PC-3 (cell line): ENCODE data around the gene DAND5. TPM values are rescaled to one million over a fixed set of nuclear protein-coding genes. Genes with fewer than 3 reads are reported as not detected.

ENCODE experiments used
- ATAC-seq: fragments of 200-7000 bp; cut with Tn5 transposase; 2 replicates; pipeline ENCODE4 v1.9.1; 2020; ENCODE audit warnings: mild to moderate bottlenecking, moderate library complexity
- BruUV-seq: library from RNA; stranded (reverse); fragments of 400-500 nt; replicated peaks from 2 replicates; lab custom pipeline; 2021; lab: Mats Ljungman, UMichigan
- CTCF ChIA-PET: fragments of 300-600 bp; sonication (Branson Sonifier 250); formaldehyde crosslinking; loops from one replicate; lab custom pipeline; 2022; ENCODE audit warnings: antibody characterized with exemption; lab: Charles Lee
- POLR2A ChIA-PET: fragments of 300-600 bp; sonication (Branson Sonifier 250); formaldehyde crosslinking; loops from one replicate; lab custom pipeline; 2022; ENCODE audit warnings: antibody characterized with exemption; ENCODE audit not compliant: unreplicated experiment; lab: Charles Lee
- DNase-seq: peaks from one replicate; pipeline ENCODE4 v3.0.0-alpha.2; 2015
- H2AFZ ChIP-seq: fragments of 300-600 bp; sonication (generic); 2 replicates; pipeline ENCODE4 v1.6.0; 2016; ENCODE audit warnings: antibody characterized with exemption, low read length
- H3F3A ChIP-seq: fragments of 300-600 bp; sonication (generic); one replicate; pipeline ENCODE4 v1.6.0; 2017; ENCODE audit warnings: antibody characterized with exemption, low read length, control low read depth, mild to moderate bottlenecking; ENCODE audit not compliant: unreplicated experiment
- H3K27ac ChIP-seq: fragments of 300-600 bp; sonication (generic); 2 replicates; pipeline ENCODE4 v1.5.1; 2016; ENCODE audit warnings: mild to moderate bottlenecking, low read length
- H3K27me3 ChIP-seq: fragments of 300-600 bp; sonication (generic); 2 replicates; pipeline ENCODE4 v1.6.1; 2016; ENCODE audit warnings: low read length, mixed read lengths
- H3K36me3 ChIP-seq: fragments of 300-600 bp; sonication (generic); 2 replicates; pipeline ENCODE4 v1.6.1; 2016; ENCODE audit warnings: low read depth, mixed run types, low read length, mixed read lengths
- H3K4me1 ChIP-seq: fragments of 300-600 bp; sonication (generic); 2 replicates; pipeline ENCODE4 v1.5.1; 2016; ENCODE audit warnings: low read length; ENCODE audit not compliant: insufficient read depth
- H3K4me2 ChIP-seq: fragments of 300-600 bp; sonication (generic); 2 replicates; pipeline ENCODE4 v1.6.0; 2016; ENCODE audit warnings: low read length
- H3K4me3 ChIP-seq: fragments of 300-600 bp; sonication (generic); 2 replicates; pipeline ENCODE4 v1.5.1; 2016; ENCODE audit warnings: mild to moderate bottlenecking, low read length, mixed read lengths
- H3K79me2 ChIP-seq: fragments of 300-600 bp; sonication (generic); 2 replicates; pipeline ENCODE4 v1.6.1; 2017; ENCODE audit warnings: low read length, mixed read lengths
- H3K9ac ChIP-seq: fragments of 300-600 bp; sonication (generic); 2 replicates; pipeline ENCODE4 v1.6.0; 2016; ENCODE audit warnings: mild to moderate bottlenecking, low read length
- H3K9me2 ChIP-seq: fragments of 300-600 bp; sonication (generic); replicated peaks from 2 replicates; pipeline ENCODE4 v1.6.1; 2016; ENCODE audit warnings: mixed run types, low read length, mixed read lengths
- H3K9me3 ChIP-seq: fragments of 300-600 bp; sonication (generic); 2 replicates; pipeline ENCODE4 v1.6.1; 2016; ENCODE audit warnings: low read length, mixed read lengths
- H4K20me1 ChIP-seq: fragments of 300-600 bp; sonication (generic); 2 replicates; pipeline ENCODE4 v1.6.1; 2016; ENCODE audit warnings: low read length, mixed read lengths
- EZH2 ChIP-seq: fragments of 300-600 bp; sonication (generic); IDR thresholded peaks from one replicate; pipeline ENCODE4 v1.6.1; 2017; ENCODE audit warnings: antibody characterized with exemption, mild to moderate bottlenecking, low read length; ENCODE audit not compliant: unreplicated experiment
- EZH2phosphoT487 ChIP-seq: fragments of 300-600 bp; sonication (generic); IDR thresholded peaks from 2 replicates; pipeline ENCODE4 v1.6.1; 2018; ENCODE audit warnings: mild to moderate bottlenecking, antibody characterized with exemption, low read length, borderline replicate concordance
- intact Hi-C: fragments of 100-400 bp; cut with micrococcal nuclease; formaldehyde crosslinking; loops from 2 replicates; pipeline ENCODE4 v1.9.0; 2023
- total RNA-seq: library from RNA; depleted of rRNA; stranded (reverse); fragments of >200 nt; gene quantifications from 2 replicates; pipeline ENCODE4 v1.2.3, GENCODE V29; 2014
- TF ChIP-seq, protein P1 (sequence below): fragments of 300-600 bp; sonication (generic); conservative IDR thresholded peaks from 2 replicates; pipeline ENCODE4 v1.5.1; 2017; ENCODE audit warnings: antibody characterized with exemption, low read depth, mild to moderate bottlenecking, low read length

DAND5 gene
- total RNA-seq, 1 experiment from 2014 or later: 0.55 TPM

DNA sequence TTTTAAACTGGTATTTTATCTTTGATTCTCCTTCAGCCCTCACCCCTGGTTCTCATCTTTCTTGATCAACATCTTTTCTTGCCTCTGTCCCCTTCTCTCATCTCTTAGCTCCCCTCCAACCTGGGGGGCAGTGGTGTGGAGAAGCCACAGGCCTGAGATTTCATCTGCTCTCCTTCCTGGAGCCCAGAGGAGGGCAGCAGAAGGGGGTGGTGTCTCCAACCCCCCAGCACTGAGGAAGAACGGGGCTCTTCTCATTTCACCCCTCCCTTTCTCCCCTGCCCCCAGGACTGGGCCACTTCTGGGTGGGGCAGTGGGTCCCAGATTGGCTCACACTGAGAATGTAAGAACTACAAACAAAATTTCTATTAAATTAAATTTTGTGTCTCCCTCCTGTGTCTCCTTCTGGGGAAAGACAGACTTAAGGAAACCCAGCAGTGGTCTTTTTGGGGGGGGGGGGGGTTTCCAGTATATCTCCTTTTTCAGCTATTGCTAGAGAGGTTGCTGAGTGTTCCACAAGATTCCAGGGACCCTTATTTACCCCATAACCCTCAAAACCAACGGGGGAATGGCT is 25.2 kb upstream of the DAND5 start:
- Histone ChIP-seq H3K9ac (no peak overlapping the region), H3F3A (peaks cover 37% of the 10 kb centered on the region), H3K27me3 (no peaks in the 10 kb centered on the region), H3K27ac (no peak overlapping the region), H3K4me3 (no peak overlapping the region), H3K9me3 (no peaks in the 10 kb centered on the region), H3K36me3 (peaks cover 64% of the 10 kb centered on the region), H2AFZ (no peak overlapping the region), H4K20me1 (peaks cover 31% of the 10 kb centered on the region), H3K4me2 (0 out of 2 replicates have a peak overlapping the region, but pooled peaks have one; percentile 3), H3K4me1 (peaks cover 35% of the 10 kb centered on the region), H3K79me2 (peaks cover 61% of the 10 kb centered on the region), H3K9me2 (no peaks in the 10 kb centered on the region)
- DNase-seq: no peak
- CTCF ChIA-PET: no interaction called here
- no peak for ATAC-seq
- TF ChIP-seq EZH2 (no peak), EZH2phosphoT487 (no peak)
- TF ChIP-seq, protein P1, sequence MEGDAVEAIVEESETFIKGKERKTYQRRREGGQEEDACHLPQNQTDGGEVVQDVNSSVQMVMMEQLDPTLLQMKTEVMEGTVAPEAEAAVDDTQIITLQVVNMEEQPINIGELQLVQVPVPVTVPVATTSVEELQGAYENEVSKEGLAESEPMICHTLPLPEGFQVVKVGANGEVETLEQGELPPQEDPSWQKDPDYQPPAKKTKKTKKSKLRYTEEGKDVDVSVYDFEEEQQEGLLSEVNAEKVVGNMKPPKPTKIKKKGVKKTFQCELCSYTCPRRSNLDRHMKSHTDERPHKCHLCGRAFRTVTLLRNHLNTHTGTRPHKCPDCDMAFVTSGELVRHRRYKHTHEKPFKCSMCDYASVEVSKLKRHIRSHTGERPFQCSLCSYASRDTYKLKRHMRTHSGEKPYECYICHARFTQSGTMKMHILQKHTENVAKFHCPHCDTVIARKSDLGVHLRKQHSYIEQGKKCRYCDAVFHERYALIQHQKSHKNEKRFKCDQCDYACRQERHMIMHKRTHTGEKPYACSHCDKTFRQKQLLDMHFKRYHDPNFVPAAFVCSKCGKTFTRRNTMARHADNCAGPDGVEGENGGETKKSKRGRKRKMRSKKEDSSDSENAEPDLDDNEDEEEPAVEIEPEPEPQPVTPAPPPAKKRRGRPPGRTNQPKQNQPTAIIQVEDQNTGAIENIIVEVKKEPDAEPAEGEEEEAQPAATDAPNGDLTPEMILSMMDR: no peak
- BruUV-seq: no TSS peak
- POLR2A ChIA-PET: no interaction called here
- intact Hi-C loops: no loop called here

DNA sequence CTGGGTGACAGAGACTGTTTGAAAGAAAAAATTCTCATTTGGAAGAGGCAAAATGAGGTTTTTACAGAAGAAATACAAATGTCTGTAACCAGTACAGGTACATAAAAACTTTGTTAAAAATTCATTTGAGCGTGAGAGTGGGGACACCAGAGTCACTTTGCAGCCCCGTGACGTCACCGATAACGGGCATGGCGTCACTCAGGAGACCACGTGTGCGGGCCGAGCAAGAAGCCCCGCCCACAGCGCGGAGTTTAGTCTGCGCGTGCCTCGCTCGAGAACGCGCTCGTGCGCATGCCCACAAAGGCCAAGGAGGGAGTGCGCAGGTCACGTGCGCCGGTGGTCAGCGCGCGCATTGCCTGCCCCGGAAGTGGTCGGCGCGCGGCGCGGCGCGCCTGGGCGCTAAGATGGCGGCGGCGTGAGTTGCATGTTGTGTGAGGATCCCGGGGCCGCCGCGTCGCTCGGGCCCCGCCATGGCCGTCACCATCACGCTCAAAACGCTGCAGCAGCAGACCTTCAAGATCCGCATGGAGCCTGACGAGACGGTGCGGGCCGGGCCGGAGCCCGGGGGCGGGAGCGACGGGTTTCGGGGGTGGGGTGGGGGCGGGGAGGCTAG is 23.8 kb upstream of the DAND5 start, which contains the start of gene RAD23A:
Gene RAD23A (plus strand): TSS at position 384 of the 613 bp plus-strand sequence. CDS start 87 bp downstream, at position 471.
- Histone ChIP-seq H3K79me2 (peaks cover 51% of the 10 kb centered on the region), H3K9me2 (no peaks in the 10 kb centered on the region), H3K4me1 (peaks cover 24% of the 10 kb centered on the region), H3K36me3 (peaks cover 61% of the 10 kb centered on the region), H3K4me2 (peak within 1 kb of the TSS; percentile 89), H3K9ac (peak within 1 kb of the TSS; percentile 90), H3F3A (peaks cover 28% of the 10 kb centered on the region), H3K27me3 (no peaks in the 10 kb centered on the region), H2AFZ (no peak within 1 kb of the TSS), H3K9me3 (no peaks in the 10 kb centered on the region), H4K20me1 (peaks cover 17% of the 10 kb centered on the region), H3K27ac (peak within 1 kb of the TSS; percentile 86), H3K4me3 (peak within 1 kb of the TSS; percentile 76)
- CTCF ChIA-PET: interaction anchor here (1.0 kb wide), 1 partner anchor 20 kb away, joined by 3 read pairs; no protein-coding TSS in a partner anchor
- no TSS peak for BruUV-seq
- POLR2A ChIA-PET: no interaction called here
- intact Hi-C loops: no loop called here
- DNase-seq: peak; percentile 100
- ATAC-seq: peak; percentile 73
- no peak for TF ChIP-seq EZH2

DNA sequence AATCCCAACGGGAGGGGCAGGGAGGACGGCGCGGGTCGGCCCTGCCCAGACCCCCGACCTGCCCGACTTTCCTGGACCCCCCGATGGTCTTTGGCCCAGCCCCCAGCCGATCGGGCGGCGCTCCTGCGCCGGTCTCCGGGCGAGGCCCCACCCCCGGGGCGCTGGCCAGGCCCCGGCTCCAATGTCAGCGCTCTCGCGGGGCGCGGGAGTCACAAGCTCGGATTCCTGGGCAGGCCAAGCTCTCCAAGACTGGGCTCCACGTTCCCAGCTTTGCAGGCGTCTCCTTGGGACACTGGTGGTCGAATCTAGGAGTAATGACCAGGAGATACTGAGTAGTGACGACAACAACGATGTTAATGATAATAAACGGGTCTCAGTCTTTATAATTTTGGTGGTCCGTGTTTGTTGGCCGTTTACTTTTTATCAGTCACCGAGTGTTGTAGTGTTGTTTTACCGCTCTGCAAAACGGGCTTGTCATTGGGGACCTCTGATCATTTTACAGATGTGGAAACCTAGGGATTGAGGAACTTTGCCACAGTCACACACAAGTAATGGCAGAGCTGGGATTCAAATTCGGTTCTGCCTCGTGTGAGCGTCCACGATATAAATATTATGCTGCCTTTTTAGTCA is 23.2 kb upstream of the DAND5 start:
- Histone ChIP-seq H3K9me3 (no peaks in the 10 kb centered on the region), H3K79me2 (peaks cover 45% of the 10 kb centered on the region), H3K9ac (peak overlapping the region; percentile 90), H4K20me1 (peaks cover 11% of the 10 kb centered on the region), H3K27me3 (no peaks in the 10 kb centered on the region), H3K36me3 (peaks cover 54% of the 10 kb centered on the region), H3K4me2 (peak overlapping the region; percentile 89), H3K4me1 (peaks cover 18% of the 10 kb centered on the region; the same call in 1 of the 2 replicates), H2AFZ (no peak overlapping the region), H3K27ac (peak overlapping the region; percentile 86), H3F3A (peaks cover 22% of the 10 kb centered on the region), H3K9me2 (no peaks in the 10 kb centered on the region), H3K4me3 (peak overlapping the region; percentile 76)
- ChIA-PET POLR2A (interaction anchor here (0.6 to 0.7 kb wide), 4 partner anchors 9 to 1794 kb away, joined by 5 to 20 read pairs (median 10); no protein-coding TSS in a partner anchor), CTCF (interaction anchor here (0.6 to 1.0 kb wide), 3 partner anchors 19 to 65 kb away, joined by 3 to 7 read pairs (median 3); partner anchors contain the start of gene GCDH)
- TF ChIP-seq, protein P1: no peak
- TF ChIP-seq EZH2 (no peak), EZH2phosphoT487 (no peak)
- BruUV-seq: TSS peak; percentile 9
- ATAC-seq (peak; percentile 76), DNase-seq (peak; percentile 82)
- intact Hi-C loops: no loop called here
